Dermis blood vessel endothelial cell (primary cell): ENCODE data around the gene ANAPC13. TPM values are rescaled to one million over a fixed set of nuclear protein-coding genes. Genes with fewer than 3 reads are reported as not detected.

Experiments used
- DNase-seq: peaks from one replicate; pipeline ENCODE4 v3.0.0; 2010
- total RNA-seq: library from RNA; depleted of rRNA; stranded (reverse); fragments of >200 nt; gene quantifications from 2 replicates; pipeline ENCODE4 v1.2.3, GENCODE V29; 2014

The ANAPC13 gene
- total RNA-seq, 1 donor from 2014 or later = 87.0 TPM

DNA sequence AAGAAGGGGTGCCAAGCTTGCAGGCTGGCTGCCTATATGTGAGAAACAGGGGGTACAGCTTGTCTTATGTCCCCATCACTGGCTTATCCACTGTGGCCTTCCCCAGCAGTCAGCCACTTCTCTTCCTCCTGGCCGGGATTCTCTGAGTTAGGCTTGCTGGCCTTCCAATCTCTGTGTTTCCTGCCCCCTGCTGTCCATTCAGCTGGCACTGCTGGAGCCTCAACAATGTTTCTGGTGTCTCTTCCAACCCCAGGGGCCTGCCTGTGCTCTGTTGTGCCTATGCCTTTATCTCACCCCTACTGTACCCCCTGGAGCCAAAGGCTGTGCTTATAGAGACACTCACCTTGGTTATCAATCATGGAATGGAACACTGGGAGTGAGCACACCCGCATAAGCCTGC lies 36.5 kb downstream of the ANAPC13 start:
- peak; percentile 63 for DNase-seq

DNA sequence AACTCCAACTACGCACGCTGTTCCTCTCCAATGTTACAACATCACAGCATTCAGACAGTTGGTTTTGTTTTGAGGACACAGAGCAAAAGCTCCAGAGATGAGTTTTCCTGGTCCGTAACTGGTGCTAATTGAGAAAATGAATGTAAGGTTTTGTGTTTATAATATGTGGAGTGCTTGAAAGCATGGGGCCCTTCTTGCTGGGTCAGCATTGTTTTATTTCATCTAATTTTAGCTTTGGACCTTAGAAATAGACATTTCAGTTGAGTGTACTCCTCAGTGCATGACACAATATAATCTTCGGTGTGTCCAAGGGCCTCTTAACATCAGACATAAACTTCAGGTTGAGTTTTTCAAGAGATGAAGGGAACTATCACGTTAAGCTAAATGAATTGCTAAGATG lies 37.1 kb downstream of the ANAPC13 start:
- no peak for DNase-seq

DNA sequence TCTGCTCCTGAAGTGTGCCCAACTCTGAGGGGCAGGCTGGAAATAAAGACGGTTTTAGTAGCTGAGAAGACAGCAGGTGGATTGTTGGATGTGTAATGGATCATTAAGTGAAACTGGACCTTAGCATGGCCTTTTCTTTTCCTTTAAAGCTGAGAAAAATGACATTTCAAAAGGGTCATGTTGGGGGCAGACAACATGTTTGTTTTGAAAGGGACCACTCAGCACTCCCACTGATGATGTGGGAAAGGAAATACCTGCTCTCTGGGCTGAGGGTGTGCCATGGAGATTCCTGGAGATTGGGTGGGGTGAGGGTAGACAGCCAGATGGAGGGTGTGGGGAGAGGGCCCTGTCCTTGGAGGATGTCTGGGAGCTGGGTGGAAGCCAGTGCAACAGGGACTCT lies 38.4 kb downstream of the ANAPC13 start:
- DNase-seq = no peak

DNA sequence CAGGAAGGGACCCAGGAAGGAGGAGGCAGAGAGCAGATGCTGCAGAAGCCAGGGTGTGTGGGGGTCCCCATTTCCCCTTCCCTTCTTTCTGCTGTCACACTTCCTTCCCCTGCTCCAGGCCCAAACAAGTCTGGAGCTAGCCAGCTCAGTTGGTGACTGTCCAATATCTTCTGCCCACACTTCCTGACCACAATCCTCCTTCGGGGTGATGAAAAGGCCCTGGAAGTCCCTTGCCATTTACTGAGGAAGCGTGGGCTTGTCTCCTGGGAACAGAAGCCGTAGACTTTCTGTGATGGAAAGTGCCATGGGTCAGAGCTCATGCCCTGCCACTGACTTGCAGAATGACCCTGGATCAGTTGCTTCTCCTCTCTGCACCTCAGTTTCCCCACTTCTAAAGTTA lies 39.0 kb downstream of the ANAPC13 start:
- DNase-seq = peak; percentile 39

DNA sequence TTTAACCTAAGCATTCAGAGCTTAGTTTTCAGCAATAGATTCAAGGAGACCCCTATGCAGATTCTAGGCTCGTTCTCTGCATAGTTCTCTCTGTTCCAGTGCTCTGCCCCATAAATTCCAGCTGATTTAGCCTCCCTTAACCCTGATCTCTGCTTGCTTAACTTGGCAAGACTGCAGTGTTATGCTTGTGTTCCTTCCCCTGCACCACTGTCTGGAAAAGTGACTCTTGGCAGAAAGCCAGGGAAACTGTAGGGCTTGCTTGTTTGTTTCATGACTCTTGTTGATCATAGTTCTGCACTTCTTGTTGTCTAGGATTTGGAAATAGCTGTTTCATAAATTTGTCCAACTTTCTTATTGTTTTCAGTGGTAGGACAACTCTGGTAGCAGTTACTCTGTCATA lies 40.1 kb downstream of the ANAPC13 start:
- peak; percentile 83 for DNase-seq

DNA sequence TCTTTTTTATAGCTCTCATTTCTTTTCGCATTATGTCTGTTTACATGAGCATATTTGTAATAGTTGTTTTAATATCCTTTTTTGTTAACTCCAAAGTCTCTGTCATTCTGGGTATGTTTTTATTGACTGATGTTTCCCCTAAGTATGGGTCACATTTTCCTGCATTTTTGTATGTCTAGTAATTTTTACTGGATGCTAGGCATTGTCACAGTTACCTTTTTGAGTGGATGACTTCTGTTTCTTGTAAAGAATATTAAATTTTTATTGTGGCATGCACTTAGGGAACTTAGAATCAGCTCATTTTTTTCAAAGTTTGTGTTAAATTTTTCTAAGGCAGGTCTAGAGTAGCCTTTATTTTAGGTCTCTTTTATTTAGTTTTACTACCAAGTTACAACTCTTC lies 40.7 kb downstream of the ANAPC13 start:
- no peak for DNase-seq

DNA sequence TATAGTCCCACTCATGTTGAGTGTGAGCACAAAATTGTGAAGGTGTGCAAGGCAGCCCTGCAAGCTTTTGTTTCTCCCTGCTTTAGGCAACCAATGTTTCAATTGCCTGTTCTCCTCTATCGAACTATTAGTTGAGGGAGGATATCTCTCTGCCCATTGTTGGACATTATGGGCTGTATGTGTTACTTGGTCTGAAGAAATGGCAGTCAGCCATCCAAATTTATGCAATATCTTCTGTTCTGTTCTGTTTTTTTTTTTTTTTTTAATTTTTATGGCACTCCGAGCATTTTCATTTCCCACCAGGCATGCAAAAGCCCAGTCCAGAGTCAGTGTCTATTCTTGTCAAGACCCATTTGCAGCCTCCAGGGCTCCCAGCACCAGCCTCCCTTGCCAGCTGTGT lies 44.0 kb downstream of the ANAPC13 start:
- DNase-seq = no peak

DNA sequence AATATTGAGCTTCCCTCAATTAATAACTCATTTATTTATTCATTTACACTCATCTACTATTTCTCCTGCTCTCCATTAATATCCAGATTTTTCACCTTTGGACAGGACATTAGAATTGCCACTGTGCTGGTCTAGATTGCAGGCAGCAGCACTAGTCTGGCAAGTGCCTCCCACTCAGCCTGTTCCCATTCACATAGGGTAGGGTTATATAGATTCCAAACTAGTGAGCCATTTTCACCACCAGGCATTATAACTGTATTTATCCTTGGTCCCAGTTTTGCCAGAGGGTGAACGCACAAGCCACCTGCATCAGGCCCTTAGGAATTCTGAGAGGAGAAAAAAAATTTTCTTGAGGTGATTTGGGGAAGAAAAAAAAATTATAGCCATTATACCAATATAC lies 44.5 kb downstream of the ANAPC13 start:
- no peak for DNase-seq

DNA sequence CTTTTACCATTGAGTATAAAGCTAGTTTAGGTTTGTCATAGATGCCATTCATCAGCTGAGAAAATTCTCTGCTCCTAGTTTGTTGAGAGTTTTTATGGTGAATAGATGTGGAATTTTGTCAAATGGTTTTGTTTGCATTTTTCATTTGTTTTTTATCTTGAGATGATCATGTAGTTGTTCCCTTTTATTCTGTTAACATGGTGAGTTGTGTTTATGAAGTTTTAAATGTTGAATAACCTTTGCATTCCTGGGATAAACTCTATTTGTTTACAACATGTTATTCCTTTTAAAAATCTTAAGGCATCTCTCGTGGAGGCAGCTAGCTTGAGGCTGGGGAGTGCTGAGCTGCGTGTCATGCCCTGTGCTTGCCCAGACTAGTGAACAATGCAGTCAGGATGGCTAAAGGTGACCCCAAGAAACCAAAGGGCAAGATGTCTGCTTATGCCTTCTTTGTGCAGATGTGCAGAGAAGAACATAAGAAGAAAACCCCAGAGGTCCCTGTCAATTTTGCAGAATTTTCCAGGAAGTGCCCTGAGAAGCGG lies 48.5 kb downstream of the ANAPC13 start:
- DNase-seq = no peak

DNA sequence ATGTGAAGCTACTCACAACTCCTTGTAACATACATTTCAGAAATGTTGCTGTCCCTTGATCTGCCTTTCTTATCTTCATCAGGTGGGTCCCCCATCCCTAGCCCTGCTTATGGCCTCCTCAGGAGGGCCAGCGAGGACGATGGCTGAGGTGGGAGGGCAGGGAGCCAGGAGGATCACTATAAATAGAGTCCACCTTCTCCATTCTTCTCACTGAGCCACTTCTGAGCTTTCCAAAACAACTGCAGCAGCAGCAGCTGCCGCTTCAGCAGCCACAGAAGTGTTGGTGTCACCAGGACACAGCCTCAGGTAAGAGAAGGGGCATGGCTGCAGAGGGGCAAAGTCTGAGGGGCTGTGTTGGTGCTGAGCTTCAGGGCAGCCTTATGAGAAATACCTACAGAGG lies 53.5 kb downstream of the ANAPC13 start:
- DNase-seq = no peak

DNA sequence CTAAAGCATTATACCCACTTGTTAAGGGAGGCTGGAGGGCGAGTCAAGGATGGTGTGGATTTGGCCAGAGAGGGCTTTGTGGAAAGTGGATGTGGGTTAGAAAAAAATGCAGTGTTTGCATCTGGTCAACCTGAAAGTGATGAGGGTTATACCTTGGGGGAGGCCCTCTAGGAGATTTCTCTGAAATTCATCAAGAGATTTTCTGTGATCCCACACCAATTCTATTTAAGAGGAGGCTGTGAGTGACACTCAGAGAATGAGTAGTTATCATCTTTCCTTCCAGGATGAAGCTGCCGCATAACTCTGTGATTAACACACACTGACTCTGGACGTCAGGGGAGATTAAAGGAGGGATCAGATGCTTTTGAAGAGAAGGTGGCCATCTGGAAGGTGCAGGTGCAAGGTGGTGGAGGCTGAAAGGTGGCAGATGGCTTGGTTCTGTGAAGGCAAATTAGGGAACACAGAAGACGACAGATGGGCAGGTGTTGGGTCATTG lies 54.8 kb downstream of the ANAPC13 start:
- no peak for DNase-seq

DNA sequence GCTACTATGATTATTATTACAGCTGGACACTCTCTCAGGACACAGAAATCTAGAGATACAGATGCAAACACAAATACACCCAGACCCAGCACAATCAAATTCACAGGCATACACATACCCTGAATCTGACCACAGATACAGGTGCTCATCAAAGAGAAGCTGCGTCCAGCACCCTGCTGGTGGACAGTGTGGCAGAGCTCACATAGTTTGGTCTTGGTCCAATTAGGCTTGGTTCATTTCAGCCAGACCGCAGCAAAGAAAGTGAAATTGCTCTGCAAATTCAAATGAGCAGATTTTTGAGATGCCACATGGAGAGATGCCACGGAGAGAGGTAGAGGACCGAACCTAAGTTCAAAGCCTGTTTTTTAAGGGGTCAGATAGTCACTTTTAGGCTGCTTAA lies 55.6 kb downstream of the ANAPC13 start:
- DNase-seq = no peak

DNA sequence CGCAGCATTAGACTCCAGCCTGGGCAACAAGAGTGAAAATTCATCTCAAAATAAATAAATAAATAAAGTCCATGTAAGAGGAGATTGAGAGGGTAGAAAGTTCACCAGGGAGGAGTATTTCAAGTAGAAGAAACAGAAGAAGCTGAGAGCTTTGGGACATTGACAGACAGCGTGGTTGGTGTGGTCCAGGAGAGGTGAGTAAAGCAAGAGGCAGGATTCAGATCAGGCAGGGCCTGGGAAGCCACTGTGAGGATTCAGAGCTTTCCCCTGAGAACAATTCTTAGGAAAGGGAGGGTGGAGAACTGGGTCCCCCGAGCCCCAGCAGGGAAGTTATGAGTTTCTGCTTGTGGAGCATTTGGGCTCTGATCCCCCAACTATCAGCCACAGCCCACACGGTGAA lies 57.4 kb downstream of the ANAPC13 start:
- no peak for DNase-seq

Other genes starting within 250 kb of the ANAPC13 start
- 91.6 and 103 TPM in 2 replicates for gene RYK, start 235.1 kb downstream of the ANAPC13 start, total RNA-seq
- gene AMOTL2, start 111.5 kb downstream of the ANAPC13 start, total RNA-seq = 104 and 130 TPM in 2 replicates
- 14.0 and 17.5 TPM in 2 replicates for gene CEP63, start 72 bp upstream of the ANAPC13 start, total RNA-seq
- not detected in 2 replicates for gene KY, start 165.0 kb upstream of the ANAPC13 start, total RNA-seq